GM12878 (cell line): ENCODE measurements around the gene CCDC97. TPM values are rescaled to one million over a fixed set of nuclear protein-coding genes. Genes with fewer than 3 reads are reported as not detected.

Experiments used
- ATAC-seq: fragments of 200-7000 bp; cut with Tn5 transposase; 3 replicates; pipeline ENCODE4 v1.9.1; 2020; ENCODE audit warnings: mild to moderate bottlenecking, moderate library complexity
- Bru-seq: library from RNA; stranded (reverse); fragments of 400-500 nt; gene quantifications from one replicate; lab custom pipeline; 2021; lab: Mats Ljungman, UMichigan
- BruChase-seq, 2 experiments: library from RNA; stranded (reverse); fragments of 400-500 nt; gene quantifications; one replicate each; lab custom pipeline; 2021; lab: Mats Ljungman, UMichigan
- BruUV-seq: library from RNA; stranded (reverse); fragments of 400-500 nt; replicated peaks from 2 replicates; lab custom pipeline; 2021; lab: Mats Ljungman, UMichigan
- CTCF ChIA-PET: fragments of 300-600 bp; sonication (Branson Sonifier 250); formaldehyde crosslinking; extraction: SDS; loops from one replicate; lab custom pipeline; 2021; ENCODE audit warnings: inconsistent platforms; lab: Yijun Ruan, JAX
- POLR2A ChIA-PET: fragments of 350-600 bp; formaldehyde crosslinking; extraction: SDS; loops from one replicate; lab custom pipeline; 2021; ENCODE audit warnings: inconsistent platforms; lab: Charles Lee
- RAD21 ChIA-PET: fragments of 300-600 bp; sonication (Branson Sonifier 250); formaldehyde crosslinking; loops from one replicate; lab custom pipeline; 2023; ENCODE audit warnings: antibody characterized with exemption; ENCODE audit not compliant: unreplicated experiment; lab: Charles Lee
- SMC1A ChIA-PET: fragments of 300-600 bp; sonication (Branson Sonifier 250); formaldehyde crosslinking; loops from one replicate; lab custom pipeline; 2023; ENCODE audit not compliant: unreplicated experiment, uncharacterized antibody; lab: Charles Lee
- DNase-seq: peaks from one replicate; pipeline ENCODE4 v3.0.0-alpha.2; 2011; ENCODE audit warnings: low read depth, low spot score
- FAIRE-seq: peaks from 3 replicates; lab custom pipeline; 2011; peaks lifted over from hg19 to GRCh38; lab: Jason Lieb, UNC
- H2AFZ ChIP-seq: 2 replicates; pipeline ENCODE4 v1.6.0; 2011; ENCODE audit warnings: low read depth, low read length, control low read depth; ENCODE audit not compliant: control insufficient read depth
- H3K27ac ChIP-seq: 2 replicates; pipeline ENCODE4 v1.5.1; 2011; ENCODE audit warnings: control low read depth; ENCODE audit not compliant: control insufficient read depth, insufficient read depth
- H3K27me3 ChIP-seq, 2 experiments: replicated peaks in 1 of 2; 2 replicates each; pipeline versions ENCODE4 v1.6.0 to v1.6.1; 2011; ENCODE audit warnings: low read length in 1 of 2; ENCODE audit not compliant: control insufficient read depth in 2 of 2, insufficient read depth in 2 of 2
- H3K36me3 ChIP-seq, 2 experiments: 2 replicates each; pipeline ENCODE4 v1.5.1; 2011; ENCODE audit warnings: low read length in 1 of 2; ENCODE audit not compliant: control insufficient read depth in 2 of 2, insufficient read depth in 2 of 2
- H3K4me1 ChIP-seq: 2 replicates; pipeline ENCODE4 v1.6.1; 2011; ENCODE audit warnings: mild to moderate bottlenecking, low read length, moderate library complexity, mixed read lengths; ENCODE audit not compliant: control insufficient read depth, insufficient read depth
- H3K4me2 ChIP-seq: 2 replicates; pipeline ENCODE4 v1.6.0; 2011; ENCODE audit warnings: control low read depth; ENCODE audit not compliant: control insufficient read depth, insufficient read depth
- H3K4me3 ChIP-seq: fragments of 200-600 bp; sonication (generic); 2 replicates; pipeline ENCODE4 v1.5.1; 2016
- H3K79me2 ChIP-seq: 2 replicates; pipeline ENCODE4 v1.6.0; 2011; ENCODE audit warnings: low read length; ENCODE audit not compliant: control insufficient read depth, insufficient read depth
- H3K9ac ChIP-seq: 2 replicates; pipeline ENCODE4 v1.8.0; 2011; ENCODE audit warnings: low read length, control low read depth, mixed read lengths; ENCODE audit not compliant: control insufficient read depth, insufficient read depth
- H3K9me3 ChIP-seq: replicated peaks from 3 replicates; pipeline ENCODE4 v1.5.1; 2011; ENCODE audit warnings: mild to moderate bottlenecking, low read length; ENCODE audit not compliant: control insufficient read depth, insufficient read depth
- H4K20me1 ChIP-seq: 2 replicates; pipeline ENCODE4 v1.6.0; 2011; ENCODE audit not compliant: control insufficient read depth, insufficient read depth
- BHLHE40 ChIP-seq, 2 experiments: fragments of 450-650 bp in 1 of 2; IDR thresholded peaks; 2 replicates each; pipeline ENCODE4 v1.6.1; 2011 to 2017; ENCODE audit warnings: low read depth in 2 of 2, borderline replicate concordance in 1 of 2, improper control_type of control experiment in 1 of 2, low read length in 1 of 2, mild to moderate bottlenecking in 1 of 2
- CBFB ChIP-seq: IDR thresholded peaks from 2 replicates; pipeline ENCODE4 v1.6.1; 2016; ENCODE audit warnings: antibody characterized with exemption, low read depth
- MTA3 ChIP-seq: IDR thresholded peaks from 2 replicates; pipeline ENCODE4 v1.6.1; 2012; ENCODE audit warnings: low read length, inconsistent platforms, borderline replicate concordance
- PAX5 ChIP-seq: IDR thresholded peaks from 2 replicates; pipeline ENCODE4 v1.6.1; 2011; ENCODE audit warnings: low read depth, low read length, borderline replicate concordance
- POLR2A ChIP-seq: IDR thresholded peaks from 2 replicates; pipeline ENCODE4 v1.6.1; 2011; ENCODE audit warnings: low read depth, mild to moderate bottlenecking, low read length
- SPI1 ChIP-seq: IDR thresholded peaks from 2 replicates; pipeline ENCODE4 v1.6.1; 2011; ENCODE audit warnings: low read depth, mild to moderate bottlenecking, low read length, moderate library complexity, borderline replicate concordance; ENCODE audit not compliant: insufficient read depth
- STAT1 ChIP-seq: fragments of 450-650 bp; conservative IDR thresholded peaks from 2 replicates; pipeline ENCODE4 v1.6.1; 2014; ENCODE audit warnings: antibody characterized with exemption, mild to moderate bottlenecking
- ZNF384 ChIP-seq: IDR thresholded peaks from 2 replicates; pipeline ENCODE4 v1.6.1; 2012; ENCODE audit warnings: low read depth, mild to moderate bottlenecking, low read length, improper control_type of control experiment, borderline replicate concordance
- WGBS: methylation state at CpG from one replicate; pipeline ENCODE4 v1.1.6; 2016; ENCODE audit warnings: low lambda C conversion rate; ENCODE audit not compliant: insufficient replicate concordance, insufficient coverage; ENCODE audit errors: missing lambda C conversion rate; 5-methylcytosine and 5-hydroxymethylcytosine counted together
- in situ Hi-C: fragments of 300-500 bp; cut with MboI; formaldehyde crosslinking; loops from 9 replicates; pipeline ENCODE4 v1.14.3; 2018; ENCODE audit warnings: mixed read lengths
- intact Hi-C: fragments of 100-400 bp; cut with micrococcal nuclease; formaldehyde crosslinking; loops from one replicate; pipeline ENCODE4 v1.14.2; 2022; ENCODE audit not compliant: unreplicated experiment
- long read RNA-seq, 2 experiments: library from polyadenylated mRNA; unstranded; transcript quantifications; one replicate each; pipeline ENCODE4 v2.0.0, GENCODE V29; 2019 to 2020
- polyA minus RNA-seq, 3 experiments: library from RNA; depleted of rRNA, polyadenylated mRNA; stranded (reverse); fragments of >200 nt; gene quantifications; 2 replicates each; pipeline ENCODE4 v1.2.3, GENCODE V29; 2011
- polyA plus RNA-seq, 11 experiments: library from polyadenylated mRNA; depleted of rRNA in 4 of 11; unstranded in 6 of 11; stranded (reverse) in 5 of 11; fragments of >200 nt; fragmentation: Nextera tagmentation in 4 of 11; fragmentation: Illumina TruSeq in 1 of 11; extraction: Ambion mirVana in 4 of 11; extraction: Trizol in 1 of 11; gene quantifications; 1 replicate in 1 of 11; 2 replicates in 10 of 11; pipeline versions ENCODE4 v1.2.1 to v1.2.3, GENCODE V29; 2011 to 2016; ENCODE audit warnings: inconsistent platforms in 2 of 11, missing spikeins in 2 of 11, low read depth in 1 of 11
- total RNA-seq, 4 experiments: library from RNA; depleted of rRNA in 3 of 4; stranded (reverse); fragments of >200 nt in 3 of 4; fragmentation: Illumina TruSeq in 1 of 4; extraction: Trizol in 1 of 4; gene quantifications; 2 replicates each; pipeline versions ENCODE4 v1.2.1 to v1.2.3, GENCODE V29; 2013 to 2021
- TF ChIP-seq, protein P1 (sequence below): IDR thresholded peaks from 2 replicates; pipeline ENCODE4 v1.6.1; 2011; ENCODE audit warnings: low read depth, low read length, improper control_type of control experiment, borderline replicate concordance
- TF ChIP-seq, protein P2 (sequence below): IDR thresholded peaks from 2 replicates; pipeline ENCODE4 v1.6.1; 2012; ENCODE audit warnings: mild to moderate bottlenecking, low read depth, low read length

The CCDC97 gene
- 17.5 and 19.3 TPM in 2 replicates for total RNA-seq (2013; cell fraction: nucleolus; rRNA removed)
- total RNA-seq (2014; rRNA removed) (14.4 and 18.3 TPM in 2 replicates), total RNA-seq (2014; rRNA removed; fragmentation: Illumina TruSeq; extraction: Trizol) (7.0 and 8.8 TPM in 2 replicates), total RNA-seq (2021) (32.9 and 34.1 TPM in 2 replicates), polyA plus RNA-seq (2011; rRNA removed) (4.3 and 9.2 TPM in 2 replicates), polyA plus RNA-seq (2014; fragmentation: Illumina TruSeq; extraction: Trizol) (11.0 and 19.4 TPM in 2 replicates), polyA plus RNA-seq (2014; fragmentation: Nextera tagmentation; extraction: Ambion mirVana) (1 to 10 TPM; 1.8 to 2.4 TPM), polyA plus RNA-seq (2014; rRNA removed) (24.4 and 28.1 TPM in 2 replicates), polyA plus RNA-seq (2016; fragmentation: Nextera tagmentation; extraction: Ambion mirVana) (10 to 100 TPM; 27.3 to 29.5 TPM), polyA minus RNA-seq (2011; rRNA and poly(A)+ RNA removed) (6.9 and 14.5 TPM in 2 replicates), Bru-seq, nascent RNA (percentile 71 among the genes with signal in this experiment), BruChase-seq, experiment 1, labeled RNA remaining after a 6-hour chase (percentile 68 among the genes with signal in this experiment), BruChase-seq, experiment 2, labeled RNA remaining after a 2-hour chase (percentile 73 among the genes with signal in this experiment)
- polyA plus RNA-seq (2011; ENCODE audit: low read depth) = 8.9 TPM
- 11.4 and 12.1 TPM in 2 replicates for polyA plus RNA-seq (2011; cell fraction: cytosol; rRNA removed)
- 9.0 and 12.7 TPM in 2 replicates for polyA plus RNA-seq (2011; cell fraction: nucleus; rRNA removed)
- 17.3 and 22.2 TPM in 2 replicates for polyA plus RNA-seq (2012)
- 6.1 and 8.8 TPM in 2 replicates for polyA minus RNA-seq (2011; cell fraction: cytosol; rRNA and poly(A)+ RNA removed)
- polyA minus RNA-seq (2011; cell fraction: nucleus; rRNA and poly(A)+ RNA removed) = 5.0 and 12.9 TPM in 2 replicates
- long read RNA-seq, experiment 1, partial matches to known transcripts = 3 of 8 reads
- long read RNA-seq, experiment 1, other reads (novel, unspliced or antisense) = 3 of 8 reads
- long read RNA-seq, experiment 2, partial matches to known transcripts = 1 of 7 reads
- long read RNA-seq, experiment 2, other reads (novel, unspliced or antisense) = 5 of 7 reads

DNA sequence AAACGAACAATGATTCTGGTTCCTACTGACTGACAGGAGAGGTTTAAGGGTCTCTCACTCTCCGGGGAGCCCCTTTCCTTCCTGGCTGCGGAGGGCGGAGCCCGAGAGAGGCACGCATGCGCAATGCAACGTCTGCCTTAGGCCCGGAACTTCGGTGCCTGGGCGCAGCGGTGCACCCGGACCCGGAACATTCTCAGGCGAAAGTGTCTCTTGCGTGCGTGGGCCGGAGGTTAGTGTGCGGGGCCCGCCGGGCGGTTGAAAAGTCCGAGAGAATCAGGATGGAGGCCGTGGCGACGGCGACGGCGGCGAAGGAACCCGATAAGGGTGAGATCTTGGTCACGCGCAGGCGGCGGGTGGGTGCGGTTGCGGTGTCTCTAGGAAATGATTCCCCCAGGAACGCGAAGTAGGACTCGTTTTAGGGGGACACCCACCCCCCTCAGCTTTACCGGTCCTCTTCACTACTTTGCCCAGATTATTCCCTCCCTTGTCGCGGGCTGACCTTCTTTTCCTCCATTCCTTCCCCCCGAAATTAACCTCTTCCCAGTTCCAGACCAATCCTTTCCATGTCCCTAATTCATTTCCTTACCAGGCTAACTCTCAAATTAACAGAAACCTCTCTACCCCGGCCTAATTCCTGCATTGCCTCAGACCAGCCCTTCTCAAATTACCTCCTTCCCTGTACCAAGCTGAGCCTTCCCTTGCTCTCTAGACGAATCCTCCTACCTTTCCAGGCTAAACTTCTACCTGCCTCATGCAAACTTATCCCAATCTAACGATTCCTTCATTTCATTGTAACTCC lies at the start of gene CCDC97:
CCDC97 (plus strand) TSS at position 140 of the 799 bp plus-strand sequence; CDS start at position 279, 139 bp downstream.
- POLR2A ChIA-PET = interaction anchor here (0.5 to 1.1 kb wide), 4 partner anchors 42 to 532 kb away, joined by 3 to 13 read pairs (median 4); partner anchors contain the start of gene RAB4B
- SMC1A ChIA-PET = interaction anchor here (0.7 to 4.0 kb wide), 6 partner anchors 9 to 106 kb away, joined by 3 to 34 read pairs (median 4); partner anchors contain the start of gene HNRNPUL1
- ATAC-seq (peak; percentile 81), DNase-seq (peak; percentile 68), FAIRE-seq (no peak)
- no peaks in the 10 kb centered on the region for H3K9me3 ChIP-seq
- H3K27ac ChIP-seq = peak within 1 kb of the TSS; percentile 97
- no peaks in the 10 kb centered on the region for H3K27me3 ChIP-seq
- RAD21 ChIA-PET = interaction anchor here (0.9 to 4.8 kb wide), 3 partner anchors 46 to 239 kb away, joined by 3 to 42 read pairs (median 8); partner anchors contain the start of genes B9D2 and HNRNPUL1
- peak within 1 kb of the TSS; percentile 92 for H2AFZ ChIP-seq
- peak within 1 kb of the TSS; percentile 92 for H3K4me2 ChIP-seq
- under 1% methylated on average over 46 of the region's 47 CpGs for WGBS
- intact Hi-C loops (loop anchor here (5.0 kb wide), 1 partner anchor 42 kb away; the partner anchor contains the start of gene TGFB1), in situ Hi-C loops (loop anchor here (5.0 kb wide), 1 partner anchor 108 kb away; no protein-coding TSS in a partner anchor)
- H3K4me3 ChIP-seq = peak within 1 kb of the TSS; percentile 98
- peaks cover 16% of the 10 kb centered on the region in 2 experiments for H3K36me3 ChIP-seq
- peak within 1 kb of the TSS; percentile 99 for H3K9ac ChIP-seq
- peaks cover 35% of the 10 kb centered on the region for H3K79me2 ChIP-seq
- H3K4me1 ChIP-seq = peaks cover 35% of the 10 kb centered on the region
- CTCF ChIA-PET = interaction anchor here (1.4 to 7.2 kb wide), 4 partner anchors 42 to 107 kb away, joined by 3 to 84 read pairs (median 28); partner anchors contain the start of gene HNRNPUL1
- no peaks in the 10 kb centered on the region for H4K20me1 ChIP-seq
- TSS peak; percentile 77 for BruUV-seq
- no peak for TF ChIP-seq ZNF384
- 0 out of 2 replicates have a peak, but pooled peaks have one; percentile 15 for TF ChIP-seq SPI1
- TF ChIP-seq PAX5 = peak; percentile 99
- TF ChIP-seq MTA3 = peak; percentile 83; the same call in 1 of the 2 replicates
- TF ChIP-seq BHLHE40 (IDR thresholded peaks at IDR 0.05; ENCODE audit: borderline replicate concordance in 1 of 2, low read depth in 2 of 2, low read length in 1 of 2) = peak; percentile 81 to 95
- TF ChIP-seq, protein P1, sequence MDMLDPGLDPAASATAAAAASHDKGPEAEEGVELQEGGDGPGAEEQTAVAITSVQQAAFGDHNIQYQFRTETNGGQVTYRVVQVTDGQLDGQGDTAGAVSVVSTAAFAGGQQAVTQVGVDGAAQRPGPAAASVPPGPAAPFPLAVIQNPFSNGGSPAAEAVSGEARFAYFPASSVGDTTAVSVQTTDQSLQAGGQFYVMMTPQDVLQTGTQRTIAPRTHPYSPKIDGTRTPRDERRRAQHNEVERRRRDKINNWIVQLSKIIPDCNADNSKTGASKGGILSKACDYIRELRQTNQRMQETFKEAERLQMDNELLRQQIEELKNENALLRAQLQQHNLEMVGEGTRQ = peak; percentile 15; the same call in 1 of the 2 replicates
- peak; percentile 97 for TF ChIP-seq STAT1
- TF ChIP-seq, protein P2, sequence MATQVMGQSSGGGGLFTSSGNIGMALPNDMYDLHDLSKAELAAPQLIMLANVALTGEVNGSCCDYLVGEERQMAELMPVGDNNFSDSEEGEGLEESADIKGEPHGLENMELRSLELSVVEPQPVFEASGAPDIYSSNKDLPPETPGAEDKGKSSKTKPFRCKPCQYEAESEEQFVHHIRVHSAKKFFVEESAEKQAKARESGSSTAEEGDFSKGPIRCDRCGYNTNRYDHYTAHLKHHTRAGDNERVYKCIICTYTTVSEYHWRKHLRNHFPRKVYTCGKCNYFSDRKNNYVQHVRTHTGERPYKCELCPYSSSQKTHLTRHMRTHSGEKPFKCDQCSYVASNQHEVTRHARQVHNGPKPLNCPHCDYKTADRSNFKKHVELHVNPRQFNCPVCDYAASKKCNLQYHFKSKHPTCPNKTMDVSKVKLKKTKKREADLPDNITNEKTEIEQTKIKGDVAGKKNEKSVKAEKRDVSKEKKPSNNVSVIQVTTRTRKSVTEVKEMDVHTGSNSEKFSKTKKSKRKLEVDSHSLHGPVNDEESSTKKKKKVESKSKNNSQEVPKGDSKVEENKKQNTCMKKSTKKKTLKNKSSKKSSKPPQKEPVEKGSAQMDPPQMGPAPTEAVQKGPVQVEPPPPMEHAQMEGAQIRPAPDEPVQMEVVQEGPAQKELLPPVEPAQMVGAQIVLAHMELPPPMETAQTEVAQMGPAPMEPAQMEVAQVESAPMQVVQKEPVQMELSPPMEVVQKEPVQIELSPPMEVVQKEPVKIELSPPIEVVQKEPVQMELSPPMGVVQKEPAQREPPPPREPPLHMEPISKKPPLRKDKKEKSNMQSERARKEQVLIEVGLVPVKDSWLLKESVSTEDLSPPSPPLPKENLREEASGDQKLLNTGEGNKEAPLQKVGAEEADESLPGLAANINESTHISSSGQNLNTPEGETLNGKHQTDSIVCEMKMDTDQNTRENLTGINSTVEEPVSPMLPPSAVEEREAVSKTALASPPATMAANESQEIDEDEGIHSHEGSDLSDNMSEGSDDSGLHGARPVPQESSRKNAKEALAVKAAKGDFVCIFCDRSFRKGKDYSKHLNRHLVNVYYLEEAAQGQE = no peak
- peak; percentile 98 for TF ChIP-seq CBFB
- TF ChIP-seq POLR2A = peak; percentile 93
